Esophagus (tissue), 2 donors: ENCODE data around the gene SLC25A15. TPM values are rescaled to one million over a fixed set of nuclear protein-coding genes. Genes with fewer than 3 reads are reported as not detected.

Experiments
- H3K27ac ChIP-seq, 2 donors: one replicate each; pipeline ENCODE4 v1.5.1; 2013; ENCODE audit warnings: low read depth in 2 of 2, mild to moderate bottlenecking in 2 of 2, inconsistent platforms in 1 of 2, low read length in 1 of 2, moderate library complexity in 1 of 2
- H3K27me3 ChIP-seq, 2 donors: one replicate each; pipeline ENCODE4 v1.6.1; 2013; ENCODE audit warnings: low read length in 2 of 2, control low read depth in 1 of 2, mild to moderate bottlenecking in 1 of 2; ENCODE audit not compliant: insufficient read depth in 2 of 2, control insufficient read depth in 1 of 2
- H3K36me3 ChIP-seq, 2 donors: one replicate each; pipeline ENCODE4 v1.6.1; 2013; ENCODE audit warnings: low read length in 1 of 2; ENCODE audit not compliant: control insufficient read depth in 2 of 2, insufficient read depth in 2 of 2
- H3K4me1 ChIP-seq, 2 donors: one replicate each; pipeline ENCODE4 v1.6.1; 2013; ENCODE audit warnings: low read length in 1 of 2; ENCODE audit not compliant: control insufficient read depth in 2 of 2, insufficient read depth in 2 of 2
- H3K4me3 ChIP-seq, 2 donors: one replicate each; pipeline ENCODE4 v1.5.1; 2013; ENCODE audit warnings: low read length in 2 of 2, mild to moderate bottlenecking in 2 of 2, low read depth in 1 of 2, moderate library complexity in 1 of 2
- H3K9me3 ChIP-seq, 2 donors: one replicate each; pipeline ENCODE4 v1.6.1; 2013; ENCODE audit warnings: mild to moderate bottlenecking in 2 of 2, low read depth in 1 of 2, low read length in 1 of 2, moderate library complexity in 1 of 2; ENCODE audit not compliant: control insufficient read depth in 2 of 2, insufficient read depth in 1 of 2
- whole genome bisulfite sequencing, 2 donors: extraction: QIAGEN DNeasy Blood & Tissue Kit; methylation state at CpG; one replicate each; pipeline ENCODE4 v1.1.7; 2013; 5-methylcytosine and 5-hydroxymethylcytosine counted together
- polyA plus RNA-seq, 2 donors: library from polyadenylated mRNA; stranded (reverse); fragments of 200-250 nt; gene quantifications; one replicate each; pipeline ENCODE4 v1.2.3, GENCODE V29; 2013
- donor health status: healthy with polysubstance abuse.
- donor health status: Bipolar disorder and iron deficiency.

The SLC25A15 gene
- polyA plus RNA-seq, 2 donors, result 0.55 to 3.7 TPM

- H3K4me3 ChIP-seq, result no peak overlapping the region
- 86 to 87% methylated on average over 10 of the region's 10 CpGs for WGBS, 2 donors
- no peak overlapping the region for H3K27ac ChIP-seq
- no peaks in the 10 kb centered on the region for H3K27me3 ChIP-seq
- no peaks in the 10 kb centered on the region for H3K4me1 ChIP-seq
- peaks cover 4 to 6% of the 10 kb centered on the region in 2 donors for H3K36me3 ChIP-seq
- H3K9me3 ChIP-seq, result no peaks in the 10 kb centered on the region
Observed at GRCh38 chr13:40792284-40793051, 3.1 kb downstream of the SLC25A15 start.

GRCh38 chr13:40793339-40793738 lies 3.9 kb downstream of the SLC25A15 start:
- H3K27me3 ChIP-seq, result no peaks in the 10 kb centered on the region
- H3K4me3 ChIP-seq, result no peak overlapping the region
- 86 to 95% methylated on average over 3 of the region's 3 CpGs for WGBS, 2 donors
- H3K27ac ChIP-seq, result no peak overlapping the region
- no peaks in the 10 kb centered on the region for H3K4me1 ChIP-seq
- H3K9me3 ChIP-seq, result no peaks in the 10 kb centered on the region
- peaks cover 4 to 6% of the 10 kb centered on the region in 2 donors for H3K36me3 ChIP-seq

- 89 to 93% methylated on average over 13 of the region's 13 CpGs for whole genome bisulfite sequencing, 2 donors
- H3K36me3 ChIP-seq, result peaks cover 7 to 12% of the 10 kb centered on the region in 2 donors
- no peak overlapping the region for H3K4me3 ChIP-seq
- no peaks in the 10 kb centered on the region for H3K27me3 ChIP-seq
- H3K27ac ChIP-seq, result no peak overlapping the region
- no peaks in the 10 kb centered on the region for H3K9me3 ChIP-seq
- H3K4me1 ChIP-seq, result no peaks in the 10 kb centered on the region
Observed at GRCh38 chr13:40794414-40795368, 5.3 kb downstream of the SLC25A15 start.

GRCh38 chr13:40796649-40797048 lies 7.2 kb downstream of the SLC25A15 start:
- Histone ChIP-seq H3K4me1 (no peaks in the 10 kb centered on the region), H3K36me3 (peaks cover 13 to 14% of the 10 kb centered on the region in 2 donors), H3K9me3 (no peaks in the 10 kb centered on the region), H3K4me3 (no peak overlapping the region), H3K27me3 (no peaks in the 10 kb centered on the region), H3K27ac (no peak overlapping the region)
- 91 to 93% methylated on average over 6 of the region's 6 CpGs for WGBS, 2 donors

DNA sequence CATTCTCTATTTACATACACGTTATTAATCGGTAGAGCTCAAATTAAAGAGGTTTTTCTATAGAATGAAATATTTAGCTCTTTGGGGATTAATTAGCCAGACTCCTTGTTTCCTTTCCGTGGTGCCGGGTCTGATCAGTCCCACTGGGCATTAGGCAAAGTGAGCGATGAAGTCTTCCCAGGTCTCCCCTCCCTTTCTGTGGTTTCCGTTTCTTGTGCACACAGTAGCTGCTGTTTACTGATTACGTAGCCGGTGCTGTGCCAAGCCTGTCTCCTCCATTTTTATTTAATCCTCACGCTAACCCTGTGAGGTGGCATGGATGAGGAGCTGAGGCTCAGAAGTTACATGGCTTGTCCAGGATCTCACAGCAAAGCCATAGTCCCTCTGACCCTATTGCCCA lies 9.0 kb downstream of the SLC25A15 start:
- peaks cover 15 to 19% of the 10 kb centered on the region in 2 donors for H3K36me3 ChIP-seq
- no peak overlapping the region for H3K4me3 ChIP-seq
- H3K27me3 ChIP-seq, result no peaks in the 10 kb centered on the region
- whole genome bisulfite sequencing, 2 donors, result 78 to 87% methylated on average over 9 of the region's 9 CpGs
- H3K27ac ChIP-seq, result no peak overlapping the region
- no peaks in the 10 kb centered on the region for H3K9me3 ChIP-seq
- H3K4me1 ChIP-seq, result no peaks in the 10 kb centered on the region

- no peak overlapping the region for H3K27ac ChIP-seq
- no peaks in the 10 kb centered on the region for H3K27me3 ChIP-seq
- no peaks in the 10 kb centered on the region for H3K4me1 ChIP-seq
- H3K4me3 ChIP-seq, result no peak overlapping the region
- 94 to 96% methylated on average over 4 of the region's 4 CpGs for WGBS, 2 donors
- H3K9me3 ChIP-seq, result no peaks in the 10 kb centered on the region
- peaks cover 15 to 21% of the 10 kb centered on the region in 2 donors for H3K36me3 ChIP-seq
Observed at GRCh38 chr13:40799508-40799907, 10.1 kb downstream of the SLC25A15 start.

GRCh38 chr13:40800559-40800958 lies 11.1 kb downstream of the SLC25A15 start:
- Histone ChIP-seq H3K4me3 (no peak overlapping the region), H3K9me3 (no peaks in the 10 kb centered on the region), H3K27ac (no peak overlapping the region), H3K27me3 (no peaks in the 10 kb centered on the region), H3K36me3 (peaks cover 15 to 17% of the 10 kb centered on the region in 2 donors), H3K4me1 (no peaks in the 10 kb centered on the region)
- 77 to 82% methylated on average over 5 of the region's 5 CpGs for WGBS, 2 donors

GRCh38 chr13:40801255-40802217 lies 12.1 kb downstream of the SLC25A15 start:
- H3K27ac ChIP-seq, result no peak overlapping the region
- no peaks in the 10 kb centered on the region for H3K9me3 ChIP-seq
- no peaks in the 10 kb centered on the region for H3K27me3 ChIP-seq
- no peaks in the 10 kb centered on the region for H3K4me1 ChIP-seq
- H3K36me3 ChIP-seq, result peaks cover 11 to 17% of the 10 kb centered on the region in 2 donors
- no peak overlapping the region for H3K4me3 ChIP-seq
- 65 to 82% methylated on average over 6 of the region's 6 CpGs for whole genome bisulfite sequencing, 2 donors

GRCh38 chr13:40803316-40803715 lies 13.9 kb downstream of the SLC25A15 start:
- Histone ChIP-seq H3K36me3 (peaks cover 11 to 17% of the 10 kb centered on the region in 2 donors), H3K27me3 (no peaks in the 10 kb centered on the region), H3K27ac (no peak overlapping the region), H3K9me3 (no peaks in the 10 kb centered on the region), H3K4me3 (no peak overlapping the region), H3K4me1 (no peaks in the 10 kb centered on the region)
- 97 to 98% methylated on average over 5 of the region's 5 CpGs for WGBS, 2 donors
